K562 (cell line): ENCODE results near the gene TADA2A. TPM values are rescaled to one million over a fixed set of nuclear protein-coding genes. Genes with fewer than 3 reads are reported as not detected.

Source experiments
- BCL6 ChIP-seq: fragments of 250-450 bp; sonication (Bioruptor Pico); IDR thresholded peaks from 2 replicates; pipeline ENCODE4 v1.4.0; 2020
- CBX2 ChIP-seq: fragments of 200-600 bp; sonication (generic); IDR thresholded peaks from one replicate; pipeline ENCODE4 v1.6.1; 2012; ENCODE audit warnings: mild to moderate bottlenecking, low read length, inconsistent platforms; ENCODE audit not compliant: insufficient read depth, poor library complexity, severe bottlenecking
- CHD1 ChIP-seq: fragments of 200-600 bp; sonication (generic); IDR thresholded peaks from one replicate; pipeline ENCODE4 v1.6.1; 2012; ENCODE audit warnings: mild to moderate bottlenecking, moderate library complexity, low read length, inconsistent platforms
- CHD2 ChIP-seq: IDR thresholded peaks from 2 replicates; pipeline ENCODE4 v1.6.1; 2011; ENCODE audit warnings: low read depth, low read length
- CREB1 ChIP-seq, 2 experiments: sonication (generic) in 1 of 2; formaldehyde crosslinking in 1 of 2; IDR thresholded peaks; 2 replicates each; pipeline versions ENCODE4 v1.6.1 to v1.8.0; 2012 to 2022; ENCODE audit warnings: inconsistent platforms in 1 of 2, mild to moderate bottlenecking in 1 of 2, missing genetic modification reagents in 1 of 2, moderate library complexity in 1 of 2
- DIDO1 ChIP-seq: fragments of 450-650 bp; IDR thresholded peaks from 2 replicates; pipeline ENCODE4 v1.6.1; 2016; ENCODE audit warnings: low read depth, missing biosample characterization, missing genetic modification characterization
- HDAC6 ChIP-seq: IDR thresholded peaks from 2 replicates; pipeline ENCODE4 v1.6.1; 2012; ENCODE audit warnings: low read depth, mild to moderate bottlenecking, control low read depth, inconsistent platforms, low read length, moderate library complexity
- HIVEP1 ChIP-seq: fragments of 250-450 bp; sonication (Bioruptor Pico); IDR thresholded peaks from 2 replicates; pipeline ENCODE4 v1.4.0; 2020; ENCODE audit warnings: mild to moderate bottlenecking
- HLTF ChIP-seq: fragments of 450-650 bp; IDR thresholded peaks from 2 replicates; pipeline ENCODE4 v1.6.1; 2016
- HOXB6 ChIP-seq: fragments of 250-450 bp; sonication (Bioruptor Pico); IDR thresholded peaks from 2 replicates; pipeline ENCODE4 v1.5.1; 2022; ENCODE audit warnings: mild to moderate bottlenecking, borderline replicate concordance
- MBD2 ChIP-seq: sonication (generic); IDR thresholded peaks from 2 replicates; pipeline ENCODE4 v1.6.1; 2016; ENCODE audit warnings: low read depth, borderline replicate concordance
- PCBP1 ChIP-seq: fragments of 200-400 bp; formaldehyde crosslinking; IDR thresholded peaks from 2 replicates; pipeline ENCODE4 v1.6.1; 2018; ENCODE audit warnings: mild to moderate bottlenecking, low read depth, low read length; ENCODE audit not compliant: poor library complexity, severe bottlenecking
- PHB ChIP-seq: fragments of 250-450 bp; sonication (Bioruptor Pico); IDR thresholded peaks from 2 replicates; pipeline ENCODE4 v1.5.0; 2021
- POLR2AphosphoS2 ChIP-seq: IDR thresholded peaks from 2 replicates; pipeline ENCODE4 v1.6.1; 2012; ENCODE audit warnings: low read length, improper control_type of control experiment
- POLR2G ChIP-seq: fragments of 200-400 bp; formaldehyde crosslinking; IDR thresholded peaks from 2 replicates; pipeline ENCODE4 v1.6.1; 2017; ENCODE audit warnings: low read depth, mild to moderate bottlenecking, antibody characterized with exemption, low read length, moderate library complexity
- YBX1 ChIP-seq: fragments of 450-650 bp; IDR thresholded peaks from 2 replicates; pipeline ENCODE4 v1.7.1; 2016; ENCODE audit warnings: mild to moderate bottlenecking
- YY1 ChIP-seq, 3 experiments: IDR thresholded peaks; 2 replicates each; pipeline ENCODE4 v1.6.1; 2011; ENCODE audit warnings: low read length in 2 of 3, mild to moderate bottlenecking in 2 of 3, moderate library complexity in 2 of 3, borderline replicate concordance in 1 of 3, control low read depth in 1 of 3, low read depth in 1 of 3; ENCODE audit not compliant: insufficient read depth in 3 of 3, insufficient replicate concordance in 2 of 3, control insufficient read depth in 1 of 3, insufficient read length in 1 of 3; ENCODE audit errors: extremely low read depth in 1 of 3
- ZNF217 ChIP-seq: sonication (generic); formaldehyde crosslinking; IDR thresholded peaks from 2 replicates; pipeline ENCODE4 v1.8.0; 2022; ENCODE audit warnings: mild to moderate bottlenecking, missing genetic modification reagents
- ZNF778 ChIP-seq: fragments of 450-650 bp; formaldehyde crosslinking; IDR thresholded peaks from 2 replicates; pipeline ENCODE4 v1.4.0; 2020; ENCODE audit warnings: mild to moderate bottlenecking, moderate library complexity
- polyA plus RNA-seq, 8 experiments: library from polyadenylated mRNA; depleted of rRNA in 4 of 8; stranded (reverse) in 5 of 8; unstranded in 3 of 8; fragments of >200 nt; fragmentation: Nextera tagmentation in 2 of 8; fragmentation: Illumina TruSeq in 1 of 8; extraction: Ambion mirVana in 2 of 8; extraction: Trizol in 1 of 8; gene quantifications; 2 replicates each; pipeline versions ENCODE4 v1.2.1 to v1.2.3, GENCODE V29; 2011 to 2014; ENCODE audit warnings: inconsistent platforms in 1 of 8, missing spikeins in 1 of 8
- total RNA-seq, 7 experiments: library from RNA; depleted of rRNA in 6 of 7; stranded (reverse); fragments of >200 nt in 6 of 7; fragmentation: Illumina TruSeq in 2 of 7; extraction: Trizol in 2 of 7; gene quantifications; 2 replicates each; pipeline versions ENCODE4 v1.2.1 to v1.2.3, GENCODE V29; 2011 to 2021; ENCODE audit warnings: low replicate concordance in 1 of 7
- TF ChIP-seq, protein P1 (sequence below): fragments of 250-450 bp; sonication (Bioruptor Pico); IDR thresholded peaks from 2 replicates; pipeline ENCODE4 v1.8.0; 2021; ENCODE audit warnings: mild to moderate bottlenecking, moderate library complexity
- TF ChIP-seq, protein P2 (sequence below): fragments of 150-350 bp; IDR thresholded peaks from 2 replicates; pipeline ENCODE4 v1.6.1; 2014; ENCODE audit warnings: low read depth, mild to moderate bottlenecking, low read length, borderline replicate concordance
- TF ChIP-seq, protein P3 (sequence below): fragments of 450-650 bp; IDR thresholded peaks from one replicate; pipeline ENCODE4 v1.6.1; 2018; ENCODE audit warnings: mild to moderate bottlenecking, moderate library complexity; ENCODE audit not compliant: partially characterized antibody

Gene TADA2A
- total and polyA plus RNA-seq, 9 of the 15 experiments (the other 6 are each of a cell fraction or from before 2014, with no cell fraction given), result 13.8 to 37.7 (median 25.0) TPM

DNA sequence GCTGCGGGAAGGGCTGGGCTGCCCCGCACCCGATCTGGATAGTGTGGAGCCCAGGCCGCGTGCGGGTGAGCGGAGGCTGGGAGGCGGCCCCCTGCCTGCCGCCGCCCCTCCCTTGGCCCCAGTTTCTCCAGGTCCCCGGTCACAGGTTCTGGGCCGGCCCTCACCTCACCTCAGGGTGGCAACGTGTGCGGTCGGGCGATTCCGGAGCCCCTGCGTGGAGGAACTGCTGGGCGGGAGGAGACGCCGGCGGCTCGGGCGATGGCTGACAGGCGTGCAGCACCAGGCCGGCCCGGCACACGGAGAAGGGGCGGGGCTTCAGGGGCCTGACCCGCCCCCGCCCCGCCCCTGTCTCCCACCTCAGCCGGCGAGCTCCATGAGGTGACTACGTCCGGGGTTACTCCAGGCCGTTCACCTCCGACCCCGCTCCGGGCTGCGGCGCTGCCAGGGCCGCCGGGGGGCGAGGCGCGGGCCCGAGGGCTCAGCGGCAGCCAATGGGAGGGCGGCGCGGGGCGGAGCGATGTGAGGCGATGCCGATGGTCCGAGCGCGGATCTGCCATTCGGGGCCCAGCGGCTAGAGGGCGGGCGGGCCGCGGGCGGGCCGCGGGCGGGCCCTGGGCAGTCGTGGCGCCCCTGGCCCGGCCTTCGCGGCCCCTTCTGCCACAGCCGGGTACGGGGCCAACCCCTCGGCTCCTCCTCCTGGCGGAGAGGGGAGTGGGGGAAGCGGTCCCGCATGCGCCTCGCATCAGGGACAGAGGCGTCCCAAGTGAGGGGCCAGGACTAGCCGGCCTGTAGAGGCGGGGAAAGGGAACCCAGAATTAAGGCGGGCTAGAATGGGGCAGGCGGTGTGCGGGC, 47.6 kb upstream of the TADA2A start (continued):
- TF ChIP-seq CHD2 (no peak), CREB1 (IDR thresholded peaks at IDR 0.05) (0 out of 2 replicates have a peak, but pooled peaks have one; percentile 7), CREB1 (CRISPR knock-in tag; IDR thresholded peaks at IDR 0.05) (peak; percentile 55), HDAC6 (no peak), BCL6 (CRISPR knock-in tag) (no peak), CHD1 (no peak), PHB (CRISPR knock-in tag) (no peak), ZNF217 (no peak), POLR2AphosphoS2 (no peak), DIDO1 (tag) (no peak), ZNF778 (CRISPR knock-in tag) (no peak), POLR2G (peak; percentile 94), YY1 (IDR thresholded peaks at IDR 0.05; ENCODE audit: borderline replicate concordance in 1 of 3, control insufficient read depth in 1 of 3, extremely low read depth in 1 of 3, insufficient read depth in 3 of 3, insufficient read length in 1 of 3, insufficient replicate concordance in 2 of 3, low read depth in 1 of 3, low read length in 2 of 3) (peak; percentile 29 to 79 (median 63)), HLTF (no peak), CBX2 (no peak), YBX1 (no peak), MBD2 (peak; percentile 36; the same call in 1 of the 2 replicates), PCBP1 (no peak), HIVEP1 (CRISPR knock-in tag) (no peak), HOXB6 (CRISPR knock-in tag) (no peak)
- TF ChIP-seq, protein P1, sequence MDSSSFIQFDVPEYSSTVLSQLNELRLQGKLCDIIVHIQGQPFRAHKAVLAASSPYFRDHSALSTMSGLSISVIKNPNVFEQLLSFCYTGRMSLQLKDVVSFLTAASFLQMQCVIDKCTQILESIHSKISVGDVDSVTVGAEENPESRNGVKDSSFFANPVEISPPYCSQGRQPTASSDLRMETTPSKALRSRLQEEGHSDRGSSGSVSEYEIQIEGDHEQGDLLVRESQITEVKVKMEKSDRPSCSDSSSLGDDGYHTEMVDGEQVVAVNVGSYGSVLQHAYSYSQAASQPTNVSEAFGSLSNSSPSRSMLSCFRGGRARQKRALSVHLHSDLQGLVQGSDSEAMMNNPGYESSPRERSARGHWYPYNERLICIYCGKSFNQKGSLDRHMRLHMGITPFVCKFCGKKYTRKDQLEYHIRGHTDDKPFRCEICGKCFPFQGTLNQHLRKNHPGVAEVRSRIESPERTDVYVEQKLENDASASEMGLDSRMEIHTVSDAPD (CRISPR knock-in tag), result no peak
- TF ChIP-seq, protein P2, sequence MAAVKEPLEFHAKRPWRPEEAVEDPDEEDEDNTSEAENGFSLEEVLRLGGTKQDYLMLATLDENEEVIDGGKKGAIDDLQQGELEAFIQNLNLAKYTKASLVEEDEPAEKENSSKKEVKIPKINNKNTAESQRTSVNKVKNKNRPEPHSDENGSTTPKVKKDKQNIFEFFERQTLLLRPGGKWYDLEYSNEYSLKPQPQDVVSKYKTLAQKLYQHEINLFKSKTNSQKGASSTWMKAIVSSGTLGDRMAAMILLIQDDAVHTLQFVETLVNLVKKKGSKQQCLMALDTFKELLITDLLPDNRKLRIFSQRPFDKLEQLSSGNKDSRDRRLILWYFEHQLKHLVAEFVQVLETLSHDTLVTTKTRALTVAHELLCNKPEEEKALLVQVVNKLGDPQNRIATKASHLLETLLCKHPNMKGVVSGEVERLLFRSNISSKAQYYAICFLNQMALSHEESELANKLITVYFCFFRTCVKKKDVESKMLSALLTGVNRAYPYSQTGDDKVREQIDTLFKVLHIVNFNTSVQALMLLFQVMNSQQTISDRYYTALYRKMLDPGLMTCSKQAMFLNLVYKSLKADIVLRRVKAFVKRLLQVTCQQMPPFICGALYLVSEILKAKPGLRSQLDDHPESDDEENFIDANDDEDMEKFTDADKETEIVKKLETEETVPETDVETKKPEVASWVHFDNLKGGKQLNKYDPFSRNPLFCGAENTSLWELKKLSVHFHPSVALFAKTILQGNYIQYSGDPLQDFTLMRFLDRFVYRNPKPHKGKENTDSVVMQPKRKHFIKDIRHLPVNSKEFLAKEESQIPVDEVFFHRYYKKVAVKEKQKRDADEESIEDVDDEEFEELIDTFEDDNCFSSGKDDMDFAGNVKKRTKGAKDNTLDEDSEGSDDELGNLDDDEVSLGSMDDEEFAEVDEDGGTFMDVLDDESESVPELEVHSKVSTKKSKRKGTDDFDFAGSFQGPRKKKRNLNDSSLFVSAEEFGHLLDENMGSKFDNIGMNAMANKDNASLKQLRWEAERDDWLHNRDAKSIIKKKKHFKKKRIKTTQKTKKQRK, result no peak
- TF ChIP-seq, protein P3, sequence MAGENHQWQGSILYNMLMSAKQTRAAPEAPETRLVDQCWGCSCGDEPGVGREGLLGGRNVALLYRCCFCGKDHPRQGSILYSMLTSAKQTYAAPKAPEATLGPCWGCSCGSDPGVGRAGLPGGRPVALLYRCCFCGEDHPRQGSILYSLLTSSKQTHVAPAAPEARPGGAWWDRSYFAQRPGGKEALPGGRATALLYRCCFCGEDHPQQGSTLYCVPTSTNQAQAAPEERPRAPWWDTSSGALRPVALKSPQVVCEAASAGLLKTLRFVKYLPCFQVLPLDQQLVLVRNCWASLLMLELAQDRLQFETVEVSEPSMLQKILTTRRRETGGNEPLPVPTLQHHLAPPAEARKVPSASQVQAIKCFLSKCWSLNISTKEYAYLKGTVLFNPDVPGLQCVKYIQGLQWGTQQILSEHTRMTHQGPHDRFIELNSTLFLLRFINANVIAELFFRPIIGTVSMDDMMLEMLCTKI, result no peak
